H1 (cell line): Measurements from ENCODE around the gene NOL8. TPM values are rescaled to one million over a fixed set of nuclear protein-coding genes. Genes with fewer than 3 reads are reported as not detected.
A peak's percentile ranks its signal among the peaks of the same experiment; 100 is the strongest.

Experiments used
- CTCF ChIA-PET: fragments of 300-600 bp; sonication (Branson Sonifier 250); formaldehyde crosslinking; loops from one replicate; lab custom pipeline; 2021; ENCODE audit not compliant: partially characterized antibody; lab: Charles Lee
- POLR2A ChIA-PET: fragments of 300-600 bp; sonication (Branson Sonifier 250); formaldehyde crosslinking; loops from one replicate; lab custom pipeline; 2021; ENCODE audit warnings: inconsistent platforms; ENCODE audit not compliant: partially characterized antibody; lab: Charles Lee
- DNase-seq, 2 experiments: peaks; one replicate each; pipeline versions ENCODE4 v3.0.0 to v3.0.0-alpha.2; 2010 to 2022; ENCODE audit warnings: low spot score in 2 of 2, low read depth in 1 of 2, mixed read lengths in 1 of 2
- FAIRE-seq: peaks from 2 replicates; lab custom pipeline; 2011; peaks lifted over from hg19 to GRCh38; lab: Jason Lieb, UNC
- H2AFZ ChIP-seq: 2 replicates; pipeline ENCODE4 v1.8.1; 2012; ENCODE audit warnings: low read length, inconsistent platforms
- H2AK5ac ChIP-seq: 2 replicates; pipeline ENCODE4 v1.6.1; 2013; ENCODE audit warnings: low read depth, low read length
- H2BK120ac ChIP-seq: replicated peaks from 2 replicates; pipeline ENCODE3; 2013; ENCODE audit warnings: low read depth, low read length, inconsistent platforms
- H2BK12ac ChIP-seq: 2 replicates; pipeline ENCODE4 v1.6.1; 2013; ENCODE audit warnings: low read depth, low read length
- H2BK15ac ChIP-seq: 2 replicates; pipeline ENCODE4 v1.6.1; 2013; ENCODE audit warnings: low read length
- H2BK20ac ChIP-seq: 2 replicates; pipeline ENCODE4 v1.6.1; 2013; ENCODE audit warnings: low read length
- H2BK5ac ChIP-seq: 2 replicates; pipeline ENCODE4 v1.6.1; 2013; ENCODE audit warnings: low read depth, low read length
- H3K14ac ChIP-seq: 2 replicates; pipeline ENCODE4 v1.6.1; 2013; ENCODE audit warnings: inconsistent platforms; ENCODE audit not compliant: insufficient read length
- H3K18ac ChIP-seq: 2 replicates; pipeline ENCODE4 v1.6.1; 2013; ENCODE audit warnings: low read length; ENCODE audit errors: extremely low read depth
- H3K23ac ChIP-seq: 2 replicates; pipeline ENCODE4 v1.6.1; 2013; ENCODE audit warnings: inconsistent platforms; ENCODE audit not compliant: insufficient read length
- H3K23me2 ChIP-seq: 2 replicates; pipeline ENCODE4 v1.6.1; 2013; ENCODE audit warnings: low read depth, low read length
- H3K27ac ChIP-seq: 2 replicates; pipeline ENCODE4 v1.6.1; 2011; ENCODE audit warnings: low read depth, low read length, inconsistent platforms
- H3K27me3 ChIP-seq, 4 experiments: replicated peaks in 1 of 4; 1 replicate in 1 of 4; 2 replicates in 3 of 4; pipeline versions ENCODE4 v1.6.1 to v1.8.1; 2011 to 2013; ENCODE audit warnings: low read length in 3 of 4, mild to moderate bottlenecking in 3 of 4, inconsistent platforms in 2 of 4, mixed read lengths in 2 of 4, moderate library complexity in 1 of 4; ENCODE audit not compliant: control insufficient read depth in 3 of 4, insufficient read depth in 3 of 4; ENCODE audit errors: extremely low read depth in 1 of 4
- H3K36me3 ChIP-seq, 4 experiments: 2 replicates each; pipeline versions ENCODE4 v1.6.1 to v1.8.1; 2011 to 2013; ENCODE audit warnings: mild to moderate bottlenecking in 4 of 4, low read length in 3 of 4, moderate library complexity in 2 of 4, control low read depth in 1 of 4, inconsistent platforms in 1 of 4; ENCODE audit not compliant: insufficient read depth in 4 of 4, control insufficient read depth in 2 of 4
- H3K4ac ChIP-seq: replicated peaks from 2 replicates; pipeline ENCODE3; 2013; ENCODE audit warnings: low read length, low read depth, mixed read lengths, inconsistent platforms; ENCODE audit not compliant: insufficient read length
- H3K4me1 ChIP-seq, 4 experiments: replicated peaks in 1 of 4; 1 replicate in 1 of 4; 2 replicates in 3 of 4; pipeline versions ENCODE4 v1.6.1 to v1.8.1; 2011 to 2013; ENCODE audit warnings: low read length in 3 of 4, inconsistent platforms in 2 of 4, mixed read lengths in 1 of 4; ENCODE audit not compliant: insufficient read depth in 4 of 4, control insufficient read depth in 3 of 4
- H3K4me2 ChIP-seq, 2 experiments: 2 replicates each; pipeline versions ENCODE4 v1.6.1 to v1.8.1; 2011 to 2013; ENCODE audit warnings: low read depth in 2 of 2, low read length in 2 of 2, control low read depth in 1 of 2, inconsistent platforms in 1 of 2, mild to moderate bottlenecking in 1 of 2; ENCODE audit not compliant: insufficient read depth in 1 of 2
- H3K4me3 ChIP-seq, 4 experiments: fragments of 200-600, 300-600 bp in 1 of 4; sonication (generic), shearing (Covaris generic), sonication (Bioruptor Twin) in 1 of 4; 2 replicates each; pipeline versions ENCODE4 v1.5.1 to v1.8.1; 2011 to 2016; ENCODE audit warnings: low read length in 4 of 4, low read depth in 3 of 4, control low read depth in 2 of 4, inconsistent platforms in 2 of 4, mild to moderate bottlenecking in 2 of 4, mixed read lengths in 1 of 4, moderate library complexity in 1 of 4; ENCODE audit not compliant: insufficient read depth in 2 of 4; ENCODE audit errors: extremely low read depth in 1 of 4
- H3K56ac ChIP-seq: replicated peaks from 2 replicates; pipeline ENCODE3; 2013; ENCODE audit warnings: low read depth, mild to moderate bottlenecking, mixed read lengths, low read length, inconsistent platforms; ENCODE audit not compliant: insufficient read length
- H3K79me1 ChIP-seq: 2 replicates; pipeline ENCODE4 v1.6.1; 2013; ENCODE audit warnings: low read depth, low read length, control low read depth
- H3K79me2 ChIP-seq, 2 experiments: 2 replicates each; pipeline versions ENCODE4 v1.6.1 to v1.8.1; 2012 to 2013; ENCODE audit warnings: low read length in 2 of 2, mild to moderate bottlenecking in 2 of 2, inconsistent platforms in 1 of 2; ENCODE audit not compliant: insufficient read depth in 2 of 2, control insufficient read depth in 1 of 2
- H3K9ac ChIP-seq, 4 experiments: replicated peaks in 1 of 4; 1 replicate in 1 of 4; 2 replicates in 3 of 4; pipeline versions ENCODE4 v1.6.1 to v1.8.1; 2011 to 2013; ENCODE audit warnings: low read depth in 3 of 4, low read length in 3 of 4, control low read depth in 2 of 4, mild to moderate bottlenecking in 2 of 4, moderate library complexity in 2 of 4, inconsistent platforms in 1 of 4; ENCODE audit errors: extremely low read depth in 1 of 4
- H3K9me3 ChIP-seq, 2 experiments: 2 replicates each; pipeline versions ENCODE4 v1.6.1 to v1.8.1; 2012 to 2013; ENCODE audit warnings: mild to moderate bottlenecking in 2 of 2, moderate library complexity in 2 of 2, control low read depth in 1 of 2, inconsistent platforms in 1 of 2, low read depth in 1 of 2, low read length in 1 of 2, mixed read lengths in 1 of 2; ENCODE audit not compliant: insufficient read depth in 2 of 2
- H4K20me1 ChIP-seq, 2 experiments: replicated peaks in 1 of 2; 2 replicates each; pipeline versions ENCODE3 to v1.8.1; 2011 to 2013; ENCODE audit warnings: inconsistent platforms in 2 of 2, low read length in 2 of 2, mild to moderate bottlenecking in 1 of 2; ENCODE audit not compliant: insufficient read depth in 2 of 2, control insufficient read depth in 1 of 2
- H4K5ac ChIP-seq: 2 replicates; pipeline ENCODE4 v1.6.1; 2013; ENCODE audit warnings: low read length, low read depth, mixed read lengths, inconsistent platforms; ENCODE audit not compliant: insufficient read length
- H4K8ac ChIP-seq: 2 replicates; pipeline ENCODE4 v1.8.0; 2013; ENCODE audit warnings: mild to moderate bottlenecking, moderate library complexity, low read length, inconsistent platforms; ENCODE audit not compliant: insufficient read depth; ENCODE audit errors: extremely low read depth
- H4K91ac ChIP-seq: replicated peaks from 2 replicates; pipeline ENCODE3; 2013; ENCODE audit warnings: low read length, mixed read lengths, inconsistent platforms; ENCODE audit not compliant: insufficient read length
- ASH2L ChIP-seq: fragments of 200-600, 300-600 bp; sonication (generic); IDR thresholded peaks from one replicate; pipeline ENCODE4 v1.7.1; 2017; ENCODE audit warnings: low read length
- CTBP2 ChIP-seq: IDR thresholded peaks from 2 replicates; pipeline ENCODE4 v1.7.0; 2011; ENCODE audit warnings: borderline replicate concordance, mild to moderate bottlenecking, moderate library complexity, mixed read lengths, low read length; ENCODE audit not compliant: insufficient read depth, insufficient read length
- EGR1 ChIP-seq: IDR thresholded peaks from 2 replicates; pipeline ENCODE4 v1.6.1; 2011; ENCODE audit warnings: low read depth, low read length, borderline replicate concordance
- EZH2 ChIP-seq: fragments of 200-600 bp; sonication (generic); IDR thresholded peaks from 2 replicates; pipeline ENCODE4 v1.7.1; 2012; ENCODE audit warnings: low read depth, mild to moderate bottlenecking, moderate library complexity, low read length, inconsistent platforms; ENCODE audit not compliant: severe bottlenecking
- JUND ChIP-seq: IDR thresholded peaks from 2 replicates; pipeline ENCODE4 v1.6.1; 2011; ENCODE audit warnings: mild to moderate bottlenecking, improper control_type of control experiment, low read length
- MAX ChIP-seq: IDR thresholded peaks from 2 replicates; pipeline ENCODE4 v1.6.1; 2012; ENCODE audit warnings: inconsistent platforms
- RAD21 ChIP-seq, 2 experiments: IDR thresholded peaks in 1 of 2; conservative IDR thresholded peaks in 1 of 2; 2 replicates each; pipeline ENCODE4 v1.6.1; 2011; ENCODE audit warnings: low read depth in 2 of 2, low read length in 2 of 2, improper control_type of control experiment in 1 of 2, inconsistent platforms in 1 of 2, mild to moderate bottlenecking in 1 of 2, moderate library complexity in 1 of 2
- RBBP5 ChIP-seq: IDR thresholded peaks from 2 replicates; pipeline ENCODE4 v1.7.1; 2012; ENCODE audit warnings: low read depth, mild to moderate bottlenecking, inconsistent platforms, low read length, moderate library complexity, borderline replicate concordance
- RFX5 ChIP-seq: IDR thresholded peaks from 2 replicates; pipeline ENCODE4 v1.6.1; 2011; ENCODE audit warnings: low read depth, low read length, improper control_type of control experiment, borderline replicate concordance
- SIN3A ChIP-seq, 2 experiments: IDR thresholded peaks in 1 of 2; conservative IDR thresholded peaks in 1 of 2; 2 replicates each; pipeline ENCODE4 v1.6.1; 2011 to 2012; ENCODE audit warnings: low read length in 2 of 2, improper control_type of control experiment in 1 of 2, low read depth in 1 of 2, mild to moderate bottlenecking in 1 of 2
- SP2 ChIP-seq: IDR thresholded peaks from 2 replicates; pipeline ENCODE4 v1.6.1; 2012; ENCODE audit warnings: mild to moderate bottlenecking, low read length, inconsistent platforms
- TAF7 ChIP-seq: optimal IDR thresholded peaks from 2 replicates; pipeline ENCODE3; 2011; ENCODE audit warnings: low read depth, mild to moderate bottlenecking, inconsistent platforms, low read length, moderate library complexity, borderline replicate concordance
- WGBS, 2 experiments: shearing (Covaris generic) in 1 of 2; methylation state at CpG; one replicate each; pipeline versions ENCODE4 v1.1.6 to v1.1.7; 2013 to 2015; ENCODE audit warnings: low lambda C conversion rate in 2 of 2, mixed read lengths in 2 of 2, inconsistent platforms in 1 of 2, low coverage in 1 of 2, missing lambda C conversion rate in 1 of 2; ENCODE audit not compliant: insufficient replicate concordance in 2 of 2, insufficient coverage in 1 of 2, insufficient read length in 1 of 2; ENCODE audit errors: extremely low coverage in 1 of 2, missing lambda C conversion rate in 1 of 2; 5-methylcytosine and 5-hydroxymethylcytosine counted together
- polyA plus RNA-seq, 7 experiments: library from polyadenylated mRNA; depleted of rRNA in 3 of 7; stranded (reverse) in 5 of 7; unstranded in 2 of 7; fragments of >200 nt in 5 of 7; fragments of 200-250 nt in 2 of 7; gene quantifications; 1 replicate in 5 of 7; 2 replicates in 1 of 7; 4 replicates in 1 of 7; pipeline versions ENCODE4 v1.2.1 to v1.2.3, GENCODE V29; 2011 to 2013; ENCODE audit warnings: missing spikeins in 2 of 7, mixed read lengths in 2 of 7
- total RNA-seq: library from RNA; stranded (reverse); fragmentation: NEBNext Ultra II Directional; extraction: Animal tissue kit (Norgen Biotek cat#: 25700); gene quantifications from 2 replicates; pipeline ENCODE4 v1.2.1, GENCODE V29; 2021

The NOL8 gene
- total and polyA plus RNA-seq, 2 of the 8 experiments (the other 6 are each of a cell fraction or from before 2014, with no cell fraction given): 6.2 to 30.4 TPM

- Histone ChIP-seq H4K8ac (no peak overlapping the region), H4K5ac (no peak overlapping the region), H2BK120ac (no peak overlapping the region), H3K4ac (no peak overlapping the region), H4K91ac (no peak overlapping the region), H3K27ac (no peak overlapping the region), H3K23me2 (peaks cover 7% of the 10 kb centered on the region), H3K4me1 (peaks cover 0 to 4% (median under 1%) of the 10 kb centered on the region in 4 experiments; a peak in 1 of 7 replicates), H2BK12ac (no peak overlapping the region), H3K4me3 (peak overlapping the region; percentile 70 to 97 (median 92)), H3K4me2 (peak overlapping the region; percentile 80 to 87), H2AK5ac (no peak overlapping the region), H3K9me3 (no peaks in the 10 kb centered on the region), H2BK15ac (no peak overlapping the region), H3K14ac (no peak overlapping the region), H3K27me3 (no peaks in the 10 kb centered on the region), H2BK20ac (no peak overlapping the region), H3K79me1 (peaks cover 5% of the 10 kb centered on the region), H3K36me3 (peaks cover 4 to 32% (median 16%) of the 10 kb centered on the region in 4 experiments; a peak in 7 of 8 replicates), H2BK5ac (no peak overlapping the region), H3K56ac (no peak overlapping the region), H3K79me2 (peaks cover 0 to 14% of the 10 kb centered on the region in 2 experiments; a peak in 2 of 4 replicates), H3K9ac (peak overlapping the region; percentile 85 to 99 (median 98); a peak in 6 of 7 replicates), H2AFZ (no peak overlapping the region), H3K18ac (no peak overlapping the region), H4K20me1 (peaks cover 2% of the 10 kb centered on the region in 2 experiments), H3K23ac (no peak overlapping the region)
- POLR2A ChIA-PET: interaction anchor here (1.0 to 3.1 kb wide), 11 partner anchors 9 to 346 kb away, joined by 3 to 16 read pairs (median 5); partner anchors contain the start of gene IPPK
- no peak for FAIRE-seq
- WGBS, 2 experiments: 63% methylated on average over 2 of the region's 2 CpGs; no CpG with 5 or more reads in 1 of the 2 experiments
- CTCF ChIA-PET: interaction anchor here (1.3 to 2.4 kb wide), 2 partner anchors 184 to 311 kb away, joined by 3 to 9 read pairs; no protein-coding TSS in a partner anchor
- no peak for DNase-seq
- TF ChIP-seq SIN3A (conservative IDR thresholded peaks at IDR 0.05 in 1 of 2, IDR thresholded peaks at IDR 0.05 in 1 of 2; ENCODE audit: low read depth in 1 of 2, low read length in 2 of 2): no peak
- TF ChIP-seq CTBP2: no peak
- TF ChIP-seq ASH2L: no peak
- TF ChIP-seq SP2: no peak
- TF ChIP-seq RBBP5: no peak
- TF ChIP-seq EGR1: no peak
- no peak for TF ChIP-seq RFX5
- no peak for TF ChIP-seq MAX
- no peak for TF ChIP-seq RAD21 (IDR thresholded peaks at IDR 0.05 in 1 of 2, conservative IDR thresholded peaks at IDR 0.05 in 1 of 2; ENCODE audit: low read depth in 2 of 2, low read length in 2 of 2)
- TF ChIP-seq TAF7: no peak
- no peak for TF ChIP-seq JUND
- no peak for TF ChIP-seq EZH2
These were observed 719 bp downstream of the NOL8 start for GRCh38 chr9:92324431-92324830.
